ENCODE data around the gene SPRYD4.
"Not testable (repeated sequence)": the region's sequence is repeated elsewhere in the genome, so short reads cannot be mapped to it uniquely, and the experiment has no call there.

SPRYD4 gene

GRCh38 chr12:56477521-56478225 lies 9.3 kb downstream of the SPRYD4 start:
- DNase-seq = no peak

GRCh38 chr12:56479625-56480024 lies 11.2 kb downstream of the SPRYD4 start:
- DNase-seq = no peak

- no peak for DNase-seq
These were observed 16.2 kb downstream of the SPRYD4 start for GRCh38 chr12:56484566-56484965.

GRCh38 chr12:56486694-56487093 lies 18.3 kb downstream of the SPRYD4 start:
- DNase-seq = no peak

- no peak for DNase-seq
These were observed 19.2 kb downstream of the SPRYD4 start for GRCh38 chr12:56487448-56488040.

GRCh38 chr12:56488041-56488955 lies 19.9 kb downstream of the SPRYD4 start, which contains the start of gene GLS2:
TSS of gene GLS2 (minus strand) at chr12:56488161. CDS start at chr12:56488118, 43 bp downstream.
- peak; percentile 70 for DNase-seq

- DNase-seq = no peak
These were observed 22.0 kb downstream of the SPRYD4 start for GRCh38 chr12:56490360-56490759.

- DNase-seq = not testable (repeated sequence)
These were observed 25.2 kb downstream of the SPRYD4 start for GRCh38 chr12:56493409-56494105.

- DNase-seq = not testable (repeated sequence)
These were observed 25.7 kb downstream of the SPRYD4 start for GRCh38 chr12:56494106-56494415.

GRCh38 chr12:56494481-56494880 lies 26.1 kb downstream of the SPRYD4 start:
- not testable (repeated sequence) for DNase-seq

- not testable (repeated sequence) for DNase-seq
These were observed 28.3 kb downstream of the SPRYD4 start for GRCh38 chr12:56496704-56497103.

- DNase-seq = not testable (repeated sequence)
These were observed 29.9 kb downstream of the SPRYD4 start for GRCh38 chr12:56498126-56498902.

- DNase-seq = not testable (repeated sequence)
These were observed 31.1 kb downstream of the SPRYD4 start for GRCh38 chr12:56499452-56499851.

- not testable (repeated sequence) for DNase-seq
These were observed 31.5 kb downstream of the SPRYD4 start for GRCh38 chr12:56499879-56500278.

GRCh38 chr12:56510786-56511185 lies 42.4 kb downstream of the SPRYD4 start:
- DNase-seq = no peak

GRCh38 chr12:56514014-56514318 lies 45.6 kb downstream of the SPRYD4 start:
- DNase-seq = not testable (repeated sequence)

- DNase-seq = no peak
These were observed 49.5 kb downstream of the SPRYD4 start for GRCh38 chr12:56517854-56518253.

GRCh38 chr12:56518570-56518969 lies 50.2 kb downstream of the SPRYD4 start:
- DNase-seq = no peak

GRCh38 chr12:56520048-56520447 lies 51.7 kb downstream of the SPRYD4 start:
- no peak for DNase-seq

GRCh38 chr12:56520506-56520905 lies 52.1 kb downstream of the SPRYD4 start:
- no peak for DNase-seq

- no peak for DNase-seq
These were observed 52.8 kb downstream of the SPRYD4 start for GRCh38 chr12:56521209-56521589.

Data from 8988T (cell line).